Vagina (tissue), 2 donors: ENCODE measurements around the gene FAM163A. TPM values are rescaled to one million over a fixed set of nuclear protein-coding genes. Genes with fewer than 3 reads are reported as not detected.
A peak's percentile ranks its signal among the peaks of the same experiment; 100 is the strongest.
"Not testable (repeated sequence)": the region's sequence is repeated elsewhere in the genome, so short reads cannot be mapped to it uniquely, and the experiment has no call there.

Experiments
- DNase-seq, 2 donors: peaks; one replicate each; pipeline ENCODE4 v3.0.0-alpha.2; 2017; ENCODE audit errors: extremely low spot score in 2 of 2
- H3K27ac ChIP-seq: fragments of 200-600 bp; sonication (generic); one replicate; pipeline ENCODE4 v1.5.1; 2019
- H3K27me3 ChIP-seq: fragments of 200-600 bp; sonication (generic); one replicate; pipeline ENCODE4 v1.5.1; 2019
- H3K36me3 ChIP-seq, 2 donors: fragments of 200-600 bp; sonication (generic); one replicate each; pipeline ENCODE4 v1.5.1; 2017 to 2019
- H3K4me1 ChIP-seq: fragments of 200-600 bp; sonication (generic); one replicate; pipeline ENCODE4 v1.5.1; 2019
- H3K4me3 ChIP-seq, 2 donors: fragments of 200-600 bp; sonication (generic); 1 replicate in 1 of 2; 2 replicates in 1 of 2; pipeline ENCODE4 v1.5.1; 2016 to 2019
- H3K9me3 ChIP-seq: fragments of 200-600 bp; sonication (generic); one replicate; pipeline ENCODE4 v1.5.1; 2019
- CTCF ChIP-seq, 3 experiments: fragments of 450-650 bp in 2 of 3; fragments of 200-600 bp in 1 of 3; sonication (generic) in 1 of 3; IDR thresholded peaks; one replicate each; pipeline ENCODE4 v1.5.1; 2017 to 2019; ENCODE audit warnings: antibody characterized with exemption in 3 of 3, mild to moderate bottlenecking in 2 of 3, moderate library complexity in 2 of 3
- POLR2A ChIP-seq, 2 donors: fragments of 450-650 bp; IDR thresholded peaks; one replicate each; pipeline ENCODE4 v1.6.1; 2017; ENCODE audit warnings: antibody characterized with exemption in 2 of 2, mild to moderate bottlenecking in 2 of 2, moderate library complexity in 2 of 2
- POLR2AphosphoS5 ChIP-seq, 2 donors: sonication (generic); formaldehyde crosslinking; IDR thresholded peaks; one replicate each; pipeline ENCODE4 v1.9.0; 2017; ENCODE audit warnings: antibody characterized with exemption in 2 of 2, mild to moderate bottlenecking in 2 of 2, low read depth in 1 of 2; ENCODE audit not compliant: insufficient read depth in 1 of 2
- intact Hi-C: fragments of 100-400 bp; cut with DNase I; formaldehyde crosslinking; loops from one replicate; pipeline ENCODE4 v1.15.1; 2023
- total RNA-seq: library from RNA; depleted of rRNA; stranded (reverse); fragments of >200 nt; gene quantifications from one replicate; pipeline ENCODE4 v1.2.3, GENCODE V29; 2016

Gene FAM163A
- total RNA-seq, 1 donor from 2014 or later = 2.5 TPM

GRCh38 chr1:179831852-179832699 lies 89.0 kb downstream of the FAM163A start:
- Histone ChIP-seq H3K4me1 (no peaks in the 10 kb centered on the region), H3K27me3 (no peaks in the 10 kb centered on the region), H3K36me3 (no peaks in the 10 kb centered on the region), H3K9me3 (no peaks in the 10 kb centered on the region), H3K4me3 (no peak overlapping the region), H3K27ac (no peak overlapping the region)
- intact Hi-C loops = no loop called here
- DNase-seq = no peak
- no peak for TF ChIP-seq POLR2A (IDR thresholded peaks at IDR 0.05)
- no peak for TF ChIP-seq CTCF (IDR thresholded peaks at IDR 0.05)

GRCh38 chr1:179836686-179837445 lies 93.8 kb downstream of the FAM163A start:
- H3K27me3 ChIP-seq, H3K4me1 ChIP-seq, H3K4me3 ChIP-seq, H3K36me3 ChIP-seq, intact Hi-C loops, H3K27ac ChIP-seq, DNase-seq, H3K9me3 ChIP-seq: not testable (repeated sequence)

- H3K36me3 ChIP-seq = no peaks in the 10 kb centered on the region
- no peak for DNase-seq
- H3K4me3 ChIP-seq = no peak overlapping the region
- peak overlapping the region; percentile 27 for H3K27ac ChIP-seq
- TF ChIP-seq POLR2AphosphoS5 (IDR thresholded peaks at IDR 0.05; ENCODE audit: insufficient read depth in 1 of 2, low read depth in 1 of 2) = no peak
- no peak for TF ChIP-seq POLR2A (IDR thresholded peaks at IDR 0.05)
- no peak for TF ChIP-seq CTCF (IDR thresholded peaks at IDR 0.05)
- no peaks in the 10 kb centered on the region for H3K9me3 ChIP-seq
- intact Hi-C loops = no loop called here
- no peaks in the 10 kb centered on the region for H3K27me3 ChIP-seq
- peaks cover 9% of the 10 kb centered on the region for H3K4me1 ChIP-seq
Measured at GRCh38 chr1:179840107-179840506, 97.0 kb downstream of the FAM163A start.

GRCh38 chr1:179848233-179848632 lies 105.1 kb downstream of the FAM163A start:
- TF ChIP-seq POLR2AphosphoS5 (IDR thresholded peaks at IDR 0.05; ENCODE audit: insufficient read depth in 1 of 2, low read depth in 1 of 2) = no peak
- TF ChIP-seq CTCF (IDR thresholded peaks at IDR 0.05) = no peak
- DNase-seq = no peak

GRCh38 chr1:179853102-179853501 lies 110.0 kb downstream of the FAM163A start:
- intact Hi-C loops = no loop called here
- no peaks in the 10 kb centered on the region for H3K9me3 ChIP-seq
- H3K27ac ChIP-seq = no peak overlapping the region
- H3K27me3 ChIP-seq = no peaks in the 10 kb centered on the region
- no peak for DNase-seq
- peaks cover 0 to 48% of the 10 kb centered on the region in 2 donors for H3K36me3 ChIP-seq
- H3K4me3 ChIP-seq = no peak overlapping the region
- no peaks in the 10 kb centered on the region for H3K4me1 ChIP-seq
- TF ChIP-seq POLR2AphosphoS5 (IDR thresholded peaks at IDR 0.05; ENCODE audit: insufficient read depth in 1 of 2, low read depth in 1 of 2) (no peak), POLR2A (IDR thresholded peaks at IDR 0.05) (no peak), CTCF (IDR thresholded peaks at IDR 0.05) (no peak)

More at GRCh38 chr1:179848233-179848632, 105.1 kb downstream of the FAM163A start:
- H3K27ac ChIP-seq = no peak overlapping the region
- H3K4me1 ChIP-seq = no peaks in the 10 kb centered on the region
- intact Hi-C loops = no loop called here
- peaks cover 0 to 45% of the 10 kb centered on the region in 2 donors for H3K36me3 ChIP-seq
- no peaks in the 10 kb centered on the region for H3K27me3 ChIP-seq
- H3K4me3 ChIP-seq = no peak overlapping the region
- H3K9me3 ChIP-seq = no peaks in the 10 kb centered on the region

GRCh38 chr1:179855831-179856230 lies 112.7 kb downstream of the FAM163A start:
- intact Hi-C loops, H3K4me3 ChIP-seq, H3K27me3 ChIP-seq, H3K9me3 ChIP-seq, DNase-seq, H3K27ac ChIP-seq, H3K4me1 ChIP-seq: not testable (repeated sequence)
- H3K36me3 ChIP-seq = peaks cover 0 to 25% of the 10 kb centered on the region in 2 donors
